ENCODE measurements around the gene RASA4B.
"Not testable (repeated sequence)": the region's sequence is repeated elsewhere in the genome, so short reads cannot be mapped to it uniquely, and the experiment has no call there.

Gene RASA4B

GRCh38 chr7:102531583-102531982, 14.0 kb upstream of the RASA4B start:
- not testable (repeated sequence) for H3K27me3 ChIP-seq (replicated peaks; ENCODE audit: control insufficient read depth, insufficient read depth, low read length); H3K4me1 ChIP-seq (ENCODE audit: control insufficient read depth, insufficient read depth, low read length)

GRCh38 chr7:102527822-102528793, 10.5 kb upstream of the RASA4B start:
- H3K4me1 ChIP-seq (ENCODE audit: control insufficient read depth, insufficient read depth, low read length); H3K4me3 ChIP-seq (ENCODE audit: low read length); H3K27me3 ChIP-seq (replicated peaks; ENCODE audit: control insufficient read depth, insufficient read depth, low read length); H3K36me3 ChIP-seq (ENCODE audit: control insufficient read depth, insufficient read depth, low read length, severe bottlenecking); H3K9ac ChIP-seq (ENCODE audit: low read length); H3K9me3 ChIP-seq (ENCODE audit: control insufficient read depth, low read length); DNase-seq (ENCODE audit: low read depth): not testable (repeated sequence)

More at GRCh38 chr7:102531583-102531982, 14.0 kb upstream of the RASA4B start:
- H3K4me3 ChIP-seq (ENCODE audit: low read length); H3K36me3 ChIP-seq (ENCODE audit: control insufficient read depth, insufficient read depth, low read length, severe bottlenecking); H3K9ac ChIP-seq (ENCODE audit: low read length); H3K9me3 ChIP-seq (ENCODE audit: control insufficient read depth, low read length); DNase-seq (ENCODE audit: low read depth): not testable (repeated sequence)

GRCh38 chr7:102527182-102527581, 9.6 kb upstream of the RASA4B start:
- H3K4me3 ChIP-seq (ENCODE audit: low read length); H3K9me3 ChIP-seq (ENCODE audit: control insufficient read depth, low read length); DNase-seq (ENCODE audit: low read depth); H3K9ac ChIP-seq (ENCODE audit: low read length); H3K27me3 ChIP-seq (replicated peaks; ENCODE audit: control insufficient read depth, insufficient read depth, low read length); H3K36me3 ChIP-seq (ENCODE audit: control insufficient read depth, insufficient read depth, low read length, severe bottlenecking); H3K4me1 ChIP-seq (ENCODE audit: control insufficient read depth, insufficient read depth, low read length): not testable (repeated sequence)

- H3K27me3 ChIP-seq (replicated peaks; ENCODE audit: control insufficient read depth, insufficient read depth, low read length); DNase-seq (ENCODE audit: low read depth); H3K4me3 ChIP-seq (ENCODE audit: low read length); H3K9ac ChIP-seq (ENCODE audit: low read length); H3K36me3 ChIP-seq (ENCODE audit: control insufficient read depth, insufficient read depth, low read length, severe bottlenecking); H3K4me1 ChIP-seq (ENCODE audit: control insufficient read depth, insufficient read depth, low read length); H3K9me3 ChIP-seq (ENCODE audit: control insufficient read depth, low read length): not testable (repeated sequence)
Measured at GRCh38 chr7:102524803-102525202, 7.2 kb upstream of the RASA4B start.

- DNase-seq (ENCODE audit: low read depth); H3K9me3 ChIP-seq (ENCODE audit: control insufficient read depth, low read length); H3K36me3 ChIP-seq (ENCODE audit: control insufficient read depth, insufficient read depth, low read length, severe bottlenecking); H3K4me3 ChIP-seq (ENCODE audit: low read length); H3K27me3 ChIP-seq (replicated peaks; ENCODE audit: control insufficient read depth, insufficient read depth, low read length); H3K9ac ChIP-seq (ENCODE audit: low read length); H3K4me1 ChIP-seq (ENCODE audit: control insufficient read depth, insufficient read depth, low read length): not testable (repeated sequence)
Measured at GRCh38 chr7:102520797-102521196, 3.2 kb upstream of the RASA4B start.

GRCh38 chr7:102516951-102517350, 626 bp downstream of the RASA4B start:
- not testable (repeated sequence) for H3K27me3 ChIP-seq (replicated peaks; ENCODE audit: control insufficient read depth, insufficient read depth, low read length); H3K4me3 ChIP-seq (ENCODE audit: low read length); DNase-seq (ENCODE audit: low read depth); H3K36me3 ChIP-seq (ENCODE audit: control insufficient read depth, insufficient read depth, low read length, severe bottlenecking); H3K4me1 ChIP-seq (ENCODE audit: control insufficient read depth, insufficient read depth, low read length); H3K9me3 ChIP-seq (ENCODE audit: control insufficient read depth, low read length); H3K9ac ChIP-seq (ENCODE audit: low read length)

GRCh38 chr7:102515889-102516288, 1.7 kb downstream of the RASA4B start:
- not testable (repeated sequence) for H3K36me3 ChIP-seq (ENCODE audit: control insufficient read depth, insufficient read depth, low read length, severe bottlenecking); H3K4me1 ChIP-seq (ENCODE audit: control insufficient read depth, insufficient read depth, low read length); H3K9ac ChIP-seq (ENCODE audit: low read length); DNase-seq (ENCODE audit: low read depth); H3K4me3 ChIP-seq (ENCODE audit: low read length); H3K9me3 ChIP-seq (ENCODE audit: control insufficient read depth, low read length); H3K27me3 ChIP-seq (replicated peaks; ENCODE audit: control insufficient read depth, insufficient read depth, low read length)

- H3K4me1 ChIP-seq (ENCODE audit: control insufficient read depth, insufficient read depth, low read length); H3K4me3 ChIP-seq (ENCODE audit: low read length); DNase-seq (ENCODE audit: low read depth); H3K27me3 ChIP-seq (replicated peaks; ENCODE audit: control insufficient read depth, insufficient read depth, low read length); H3K36me3 ChIP-seq (ENCODE audit: control insufficient read depth, insufficient read depth, low read length, severe bottlenecking); H3K9me3 ChIP-seq (ENCODE audit: control insufficient read depth, low read length); H3K9ac ChIP-seq (ENCODE audit: low read length): not testable (repeated sequence)
Measured at GRCh38 chr7:102514881-102515721, 2.5 kb downstream of the RASA4B start.

GRCh38 chr7:102512642-102513221, 4.8 kb downstream of the RASA4B start:
- H3K27me3 ChIP-seq (replicated peaks; ENCODE audit: control insufficient read depth, insufficient read depth, low read length); H3K4me3 ChIP-seq (ENCODE audit: low read length); H3K36me3 ChIP-seq (ENCODE audit: control insufficient read depth, insufficient read depth, low read length, severe bottlenecking); H3K9me3 ChIP-seq (ENCODE audit: control insufficient read depth, low read length); H3K4me1 ChIP-seq (ENCODE audit: control insufficient read depth, insufficient read depth, low read length); H3K9ac ChIP-seq (ENCODE audit: low read length): not testable (repeated sequence)
- DNase-seq (ENCODE audit: low read depth) = peak; percentile 74

GRCh38 chr7:102511860-102512522, 5.6 kb downstream of the RASA4B start:
- not testable (repeated sequence) for H3K9me3 ChIP-seq (ENCODE audit: control insufficient read depth, low read length); H3K9ac ChIP-seq (ENCODE audit: low read length); H3K27me3 ChIP-seq (replicated peaks; ENCODE audit: control insufficient read depth, insufficient read depth, low read length); H3K4me3 ChIP-seq (ENCODE audit: low read length); DNase-seq (ENCODE audit: low read depth); H3K36me3 ChIP-seq (ENCODE audit: control insufficient read depth, insufficient read depth, low read length, severe bottlenecking); H3K4me1 ChIP-seq (ENCODE audit: control insufficient read depth, insufficient read depth, low read length)

- DNase-seq (ENCODE audit: low read depth); H3K9me3 ChIP-seq (ENCODE audit: control insufficient read depth, low read length); H3K36me3 ChIP-seq (ENCODE audit: control insufficient read depth, insufficient read depth, low read length, severe bottlenecking); H3K27me3 ChIP-seq (replicated peaks; ENCODE audit: control insufficient read depth, insufficient read depth, low read length); H3K4me1 ChIP-seq (ENCODE audit: control insufficient read depth, insufficient read depth, low read length); H3K4me3 ChIP-seq (ENCODE audit: low read length); H3K9ac ChIP-seq (ENCODE audit: low read length): not testable (repeated sequence)
Measured at GRCh38 chr7:102510575-102510974, 7.0 kb downstream of the RASA4B start.
